Vagina (tissue), 2 donors: ENCODE measurements around the gene TK2.

Experiments used
- CTCF ChIP-seq, 3 experiments: fragments of 450-650 bp in 2 of 3; fragments of 200-600 bp in 1 of 3; sonication (generic) in 1 of 3; IDR thresholded peaks; one replicate each; pipeline ENCODE4 v1.5.1; 2017 to 2019; ENCODE audit warnings: antibody characterized with exemption in 3 of 3, mild to moderate bottlenecking in 2 of 3, moderate library complexity in 2 of 3
- POLR2A ChIP-seq, 2 donors: fragments of 450-650 bp; IDR thresholded peaks; one replicate each; pipeline ENCODE4 v1.6.1; 2017; ENCODE audit warnings: antibody characterized with exemption in 2 of 2, mild to moderate bottlenecking in 2 of 2, moderate library complexity in 2 of 2
- POLR2AphosphoS5 ChIP-seq, 2 donors: sonication (generic); formaldehyde crosslinking; IDR thresholded peaks; one replicate each; pipeline ENCODE4 v1.9.0; 2017; ENCODE audit warnings: antibody characterized with exemption in 2 of 2, mild to moderate bottlenecking in 2 of 2, low read depth in 1 of 2; ENCODE audit not compliant: insufficient read depth in 1 of 2

GRCh38 chr16:66484453-66485213, 65.3 kb downstream of the TK2 start:
- TF ChIP-seq POLR2A (IDR thresholded peaks at IDR 0.05), result no peak
- TF ChIP-seq CTCF (IDR thresholded peaks at IDR 0.05), result no peak
- TF ChIP-seq POLR2AphosphoS5 (IDR thresholded peaks at IDR 0.05; ENCODE audit: insufficient read depth in 1 of 2, low read depth in 1 of 2), result no peak
